A549 (cell line): Measurements from ENCODE around the gene GPR142.

Experiments
- CBX2 ChIP-seq: fragments of 200-600 bp; sonication (generic); IDR thresholded peaks from 2 replicates; pipeline ENCODE4 v1.6.1; 2016; ENCODE audit warnings: low read depth, mild to moderate bottlenecking, borderline replicate concordance
- CTCF ChIP-seq: fragments of >200 bp; sonication (Bioruptor Twin); formaldehyde crosslinking; IDR thresholded peaks from 3 replicates; pipeline ENCODE4 v1.5.1; 2016
- MYC ChIP-seq: IDR thresholded peaks from 2 replicates; pipeline ENCODE4 v1.6.1; 2012; ENCODE audit warnings: mild to moderate bottlenecking, inconsistent platforms, low read length, improper control_type of control experiment, borderline replicate concordance
- PHF8 ChIP-seq: fragments of 200-600 bp; sonication (generic); IDR thresholded peaks from 2 replicates; pipeline ENCODE4 v1.6.1; 2016; ENCODE audit warnings: low read depth, mild to moderate bottlenecking, antibody characterized with exemption, moderate library complexity, borderline replicate concordance
- POLR2A ChIP-seq: IDR thresholded peaks from 2 replicates; pipeline ENCODE4 v1.6.1; 2012; ENCODE audit warnings: mild to moderate bottlenecking, low read length

GRCh38 chr17:74407384-74407783 is 40.1 kb downstream of the GPR142 start:
- TF ChIP-seq MYC (no peak), CBX2 (no peak), CTCF (no peak), PHF8 (no peak), POLR2A (no peak)
